ENCODE results near the gene UROS.

- TF ChIP-seq EZH2 (IDR thresholded peaks at IDR 0.05; ENCODE audit: insufficient read depth, low read length) (no peak), CTCF (IDR thresholded peaks at IDR 0.05; ENCODE audit: insufficient read depth, low read depth, low read length) (no peak)
Measured at GRCh38 chr10:125808047-125808446, 15.0 kb downstream of the UROS start.

All from astrocyte (in vitro differentiated cells and primary cell).